Psoas muscle (tissue), 8 donors: ENCODE data around the gene EDN2. TPM values are rescaled to one million over a fixed set of nuclear protein-coding genes. Genes with fewer than 3 reads are reported as not detected.

Experiments used
- ATAC-seq, 4 donors: fragments of 200-7000 bp; cut with Tn5 transposase; one replicate each; pipeline ENCODE4 v1.9.1; 2020; ENCODE audit warnings: moderate library complexity in 3 of 4, mild to moderate bottlenecking in 2 of 4
- DNase-seq, 2 donors: peaks; one replicate each; pipeline ENCODE4 v3.0.0-alpha.2; 2020
- H3K27ac ChIP-seq: fragments of 200-600 bp; one replicate; pipeline ENCODE4 v1.8.0; 2022
- H3K27me3 ChIP-seq, 3 donors: fragments of 200-600 bp in 1 of 3; one replicate each; pipeline versions ENCODE4 v1.6.1 to v1.8.0; 2013 to 2022; ENCODE audit warnings: low read length in 2 of 3, mild to moderate bottlenecking in 2 of 3, moderate library complexity in 1 of 3; ENCODE audit not compliant: insufficient read depth in 3 of 3
- H3K36me3 ChIP-seq, 2 donors: fragments of 200-600 bp in 1 of 2; one replicate each; pipeline versions ENCODE4 v1.6.1 to v1.8.0; 2013 to 2022; ENCODE audit warnings: low read depth in 1 of 2, mild to moderate bottlenecking in 1 of 2, moderate library complexity in 1 of 2; ENCODE audit not compliant: insufficient read depth in 1 of 2
- H3K4me1 ChIP-seq: fragments of 200-600 bp; one replicate; pipeline ENCODE4 v1.8.0; 2022
- H3K4me3 ChIP-seq: fragments of 200-600 bp; one replicate; pipeline ENCODE4 v1.8.0; 2022; ENCODE audit warnings: mild to moderate bottlenecking
- H3K9me3 ChIP-seq: fragments of 200-600 bp; one replicate; pipeline ENCODE4 v1.8.0; 2022
- CTCF ChIP-seq: fragments of 200-600 bp; IDR thresholded peaks from one replicate; pipeline ENCODE4 v1.8.0; 2022; ENCODE audit warnings: antibody characterized with exemption
- whole genome bisulfite sequencing, 3 donors: extraction: QIAGEN DNeasy Blood & Tissue Kit; methylation state at CpG; one replicate each; pipeline versions ENCODE4 v1.1.6 to v1.1.7; 2013; 5-methylcytosine and 5-hydroxymethylcytosine counted together
- intact Hi-C, 2 donors: fragments of 100-400 bp; cut with DNase I; formaldehyde crosslinking; loops; one replicate each; pipeline versions ENCODE4 v1.11.0 to v1.14.2; 2022
- polyA plus RNA-seq, 3 donors: library from polyadenylated mRNA; stranded (reverse); fragments of 200-250 nt; gene quantifications; one replicate each; pipeline ENCODE4 v1.2.3, GENCODE V29; 2013
- total RNA-seq, 4 donors: library from RNA; stranded (reverse); fragmentation: NEBNext Ultra II Directional in 2 of 4; extraction: Animal tissue kit (Norgen Biotek cat#: 25700) in 2 of 4; gene quantifications; one replicate each; pipeline versions ENCODE4 v1.2.1 to v1.2.4, GENCODE V29; 2021 to 2023
- donor health status: healthy with polysubstance abuse.
- donor health status: DM: no; HTN: no; CAD: no; lungs with moderate emphysema.
- donor health status: Bipolar disorder and iron deficiency.
- donor health status: healthy.
- donor health status: DM: yes; HTN: yes; CAD: no.
- donor health status: DM: no; HTN: no; CAD: no.
- donor health status: DM: no; HTN: no; CAD: no.
- donor health status: DM: yes; HTN: yes; CAD: no.

EDN2 gene
- total and polyA plus RNA-seq, 7 donors: 0.03 to 0.10 TPM; not detected in 5

DNA sequence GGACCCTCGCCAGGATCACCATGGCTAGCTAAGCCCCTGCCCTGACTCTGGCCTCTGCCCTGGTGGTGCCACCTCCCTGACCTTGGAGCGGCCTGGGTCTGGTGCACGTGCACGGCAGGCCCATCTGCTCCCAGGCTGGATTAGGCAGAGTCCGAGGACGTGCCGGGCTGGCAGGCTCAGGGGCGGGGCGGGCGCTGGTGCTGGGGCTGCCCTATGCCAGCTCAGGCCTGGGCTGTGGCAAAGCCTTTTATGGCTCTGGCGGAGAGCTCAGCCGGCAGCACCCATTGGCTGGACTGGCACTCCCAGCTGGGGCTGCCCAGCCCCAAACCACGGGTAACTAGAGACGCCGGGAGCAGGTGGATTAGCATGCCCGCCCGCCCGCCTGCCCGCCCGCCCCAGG is 17.1 kb upstream of the EDN2 start:
- H3K4me3 ChIP-seq: no peak overlapping the region
- ATAC-seq: peak; percentile 78 to 85 (median 82)
- 33 to 44% (median 38%) methylated on average over 19 to 20 of the region's 20 CpGs for WGBS, 3 donors
- peak overlapping the region; percentile 93 for H3K27ac ChIP-seq
- TF ChIP-seq CTCF: no peak
- H3K36me3 ChIP-seq: no peaks in the 10 kb centered on the region
- intact Hi-C loops: no loop called here
- H3K9me3 ChIP-seq: no peaks in the 10 kb centered on the region
- peaks cover 58% of the 10 kb centered on the region for H3K4me1 ChIP-seq
- H3K27me3 ChIP-seq: no peaks in the 10 kb centered on the region
- DNase-seq: peak; percentile 82 to 95

- Histone ChIP-seq H3K27me3 (no peaks in the 10 kb centered on the region), H3K4me3 (no peak overlapping the region), H3K36me3 (no peaks in the 10 kb centered on the region), H3K9me3 (no peaks in the 10 kb centered on the region), H3K27ac (peak overlapping the region; percentile 93), H3K4me1 (peaks cover 64% of the 10 kb centered on the region)
- intact Hi-C loops: no loop called here
- WGBS, 3 donors: 67 to 79% (median 72%) methylated on average over 7 of the region's 7 CpGs
- ATAC-seq: peak in 3 of 4 donors; percentile 0 to 6 (median 0)
- DNase-seq: no peak
- TF ChIP-seq CTCF: no peak
Observed at GRCh38 chr1:41500781-41501518, 16.5 kb upstream of the EDN2 start.

DNA sequence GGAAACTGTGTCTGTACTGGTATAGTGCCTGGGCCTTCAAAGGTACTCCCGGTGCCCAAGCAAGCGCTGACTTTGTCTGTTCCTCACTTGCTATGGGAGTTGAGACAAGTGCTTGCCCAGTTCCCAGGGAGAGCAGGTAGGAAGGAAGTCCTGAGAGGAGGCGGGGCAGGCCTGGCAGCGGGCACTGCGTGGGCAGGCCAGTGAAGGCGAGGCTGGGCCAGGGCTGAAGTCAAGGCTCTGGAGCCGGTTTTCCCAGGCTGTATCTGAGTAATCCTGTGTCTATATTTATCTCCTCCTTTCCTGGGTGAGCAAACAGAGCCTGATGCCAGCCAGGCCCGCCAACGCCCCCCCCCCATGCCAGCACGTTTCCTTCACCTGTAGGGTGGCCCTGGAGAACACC is 15.9 kb upstream of the EDN2 start:
- no peak for TF ChIP-seq CTCF
- Histone ChIP-seq H3K27me3 (no peaks in the 10 kb centered on the region), H3K36me3 (no peaks in the 10 kb centered on the region), H3K9me3 (no peaks in the 10 kb centered on the region), H3K27ac (peak overlapping the region; percentile 93), H3K4me1 (peaks cover 66% of the 10 kb centered on the region), H3K4me3 (no peak overlapping the region)
- WGBS, 3 donors: 38 to 50% (median 39%) methylated on average over 10 of the region's 10 CpGs
- intact Hi-C loops: no loop called here
- ATAC-seq (peak; percentile 48 to 63 (median 62)), DNase-seq (peak; percentile 64 to 86)

- Histone ChIP-seq H3K4me3 (no peak overlapping the region), H3K9me3 (no peaks in the 10 kb centered on the region), H3K27ac (peak overlapping the region; percentile 93), H3K4me1 (peaks cover 66% of the 10 kb centered on the region), H3K36me3 (no peaks in the 10 kb centered on the region), H3K27me3 (no peaks in the 10 kb centered on the region)
- TF ChIP-seq CTCF: no peak
- intact Hi-C loops: no loop called here
- no peak for DNase-seq
- no peak for ATAC-seq
- WGBS, 3 donors: 21 to 49% (median 37%) methylated on average over 2 of the region's 2 CpGs
Observed at GRCh38 chr1:41499591-41499990, 15.1 kb upstream of the EDN2 start.
